GM23338 (cell line): ENCODE measurements around the gene CLEC18B. TPM values are rescaled to one million over a fixed set of nuclear protein-coding genes. Genes with fewer than 3 reads are reported as not detected.
"Not testable (repeated sequence)": the region's sequence is repeated elsewhere in the genome, so short reads cannot be mapped to it uniquely, and the experiment has no call there.

ENCODE experiments used
- ATAC-seq: fragments of 200-7000 bp; cut with Tn5 transposase; 3 replicates; pipeline ENCODE4 v1.9.1; 2020
- DNase-seq: peaks from one replicate; pipeline ENCODE4 v3.0.0-alpha.2; 2015; ENCODE audit warnings: low spot score
- H2AFZ ChIP-seq: fragments of 200-600 bp; sonication (generic); 2 replicates; pipeline ENCODE4 v1.8.0; 2016; ENCODE audit warnings: antibody characterized with exemption, mild to moderate bottlenecking, moderate library complexity
- H3F3A ChIP-seq: fragments of 200-600 bp; sonication (generic); replicated peaks from 2 replicates; pipeline ENCODE4 v1.8.0; 2017; ENCODE audit warnings: antibody characterized with exemption, mixed run types, low read depth
- H3K27ac ChIP-seq: fragments of 200-600 bp; sonication (generic); 2 replicates; pipeline ENCODE4 v1.6.1; 2016; ENCODE audit warnings: low read depth
- H3K27me3 ChIP-seq: fragments of 200-600 bp; sonication (generic); 2 replicates; pipeline ENCODE4 v1.8.0; 2016; ENCODE audit warnings: mild to moderate bottlenecking, mixed run types, moderate library complexity; ENCODE audit not compliant: insufficient read depth
- H3K36me3 ChIP-seq: fragments of 200-600 bp; sonication (generic); 2 replicates; pipeline ENCODE4 v1.8.0; 2016; ENCODE audit warnings: mild to moderate bottlenecking; ENCODE audit not compliant: insufficient read depth
- H3K4me1 ChIP-seq: fragments of 200-600 bp; sonication (generic); 2 replicates; pipeline ENCODE4 v1.8.0; 2016; ENCODE audit warnings: mild to moderate bottlenecking, moderate library complexity; ENCODE audit not compliant: insufficient read depth
- H3K4me2 ChIP-seq: fragments of 200-600 bp; sonication (generic); 2 replicates; pipeline ENCODE4 v1.7.1; 2017; ENCODE audit warnings: mixed run types
- H3K4me3 ChIP-seq: fragments of 200-600 bp; sonication (generic); 2 replicates; pipeline ENCODE4 v1.6.1; 2016; ENCODE audit warnings: mixed run types
- H3K79me2 ChIP-seq: fragments of 200-600 bp; sonication (generic); replicated peaks from 2 replicates; pipeline ENCODE4 v1.8.0; 2017; ENCODE audit warnings: mild to moderate bottlenecking; ENCODE audit not compliant: insufficient read depth
- H3K9me2 ChIP-seq: fragments of 200-600 bp; sonication (generic); 2 replicates; pipeline ENCODE4 v1.8.0; 2017; ENCODE audit not compliant: insufficient read depth
- H4K20me1 ChIP-seq: fragments of 200-600 bp; sonication (generic); replicated peaks from 2 replicates; pipeline ENCODE4 v1.8.0; 2017; ENCODE audit warnings: mild to moderate bottlenecking; ENCODE audit not compliant: insufficient read depth
- H3K27ac Mint-ChIP-seq: 2 replicates; pipeline ENCODE4 v1.8.0; 2020; ENCODE audit warnings: inconsistent platforms, mild to moderate bottlenecking, moderate library complexity, mixed read lengths
- H3K27me3 Mint-ChIP-seq: 3 replicates; pipeline ENCODE4 v1.8.0; 2022; ENCODE audit warnings: low read depth, mild to moderate bottlenecking, moderate library complexity, mixed read lengths, inconsistent platforms; ENCODE audit not compliant: insufficient read depth, poor library complexity
- H3K36me3 Mint-ChIP-seq: 3 replicates; pipeline ENCODE4 v1.8.0; 2021; ENCODE audit warnings: low read depth, mild to moderate bottlenecking, inconsistent platforms, moderate library complexity, mixed read lengths
- H3K4me1 Mint-ChIP-seq: 3 replicates; pipeline ENCODE4 v1.8.0; 2020; ENCODE audit warnings: mild to moderate bottlenecking, inconsistent platforms, mixed read lengths
- H3K4me3 Mint-ChIP-seq: 3 replicates; pipeline ENCODE4 v1.8.0; 2021; ENCODE audit warnings: moderate library complexity, mild to moderate bottlenecking, inconsistent platforms, mixed read lengths
- H3K9me3 Mint-ChIP-seq: 3 replicates; pipeline ENCODE4 v1.8.0; 2020; ENCODE audit warnings: moderate library complexity, mild to moderate bottlenecking, inconsistent platforms, mixed read lengths
- polyA plus RNA-seq: library from polyadenylated mRNA; unstranded; fragments of >200 nt; fragmentation: Nextera tagmentation; extraction: Ambion mirVana; gene quantifications from 2 replicates; pipeline ENCODE4 v1.2.1, GENCODE V29; 2016
- total RNA-seq: library from RNA; depleted of rRNA; stranded (reverse); fragments of >200 nt; shearing (Covaris generic); gene quantifications from 2 replicates; pipeline ENCODE4 v1.2.3, GENCODE V29; 2014

The CLEC18B gene
- total and polyA plus RNA-seq, 2 experiments from 2014 or later = 0.23 TPM; not detected in 1

DNA sequence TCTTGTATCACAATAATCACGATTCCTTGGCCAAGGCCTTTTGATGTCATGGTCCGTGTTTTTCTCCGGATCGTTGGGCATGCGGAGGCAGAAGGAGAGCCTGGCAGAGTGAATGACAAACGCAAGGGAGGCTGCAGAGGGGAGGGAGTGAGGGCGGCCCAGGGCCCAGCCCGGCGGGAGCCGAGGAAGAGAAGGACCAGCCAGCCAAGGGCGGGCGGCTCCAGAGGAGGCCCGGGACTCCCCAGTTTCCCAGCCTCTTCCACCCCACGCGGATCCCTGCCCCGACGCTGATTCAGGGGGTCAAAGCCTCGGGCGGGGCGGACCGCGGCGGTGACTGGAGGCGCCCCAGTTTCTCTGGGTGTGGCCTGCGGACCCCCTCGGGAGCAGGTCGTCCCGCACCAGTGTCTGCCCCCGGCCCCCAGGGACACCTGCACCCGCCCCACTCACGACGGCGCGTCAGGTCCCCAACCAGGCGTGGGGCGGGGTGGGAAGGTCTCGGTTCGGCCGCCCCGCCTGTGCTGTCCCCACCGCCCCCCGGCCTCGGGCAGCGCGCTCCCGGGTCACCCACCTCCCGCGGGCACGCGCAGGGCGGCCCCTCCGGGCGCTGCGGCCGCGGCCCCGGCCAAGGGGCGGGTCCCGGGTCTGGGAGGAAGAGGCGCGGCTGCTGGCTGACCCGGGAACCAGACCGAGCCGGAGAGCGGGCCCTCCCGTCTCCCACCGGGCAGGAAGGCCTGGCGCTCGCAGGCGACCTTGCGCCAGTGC is 14.5 kb downstream of the CLEC18B start:
- H4K20me1 ChIP-seq, H3K9me2 ChIP-seq, H3K36me3 Mint-ChIP-seq, H3K36me3 ChIP-seq, H3K27ac ChIP-seq, H3K4me2 ChIP-seq, H3K27ac Mint-ChIP-seq, H3K9me3 Mint-ChIP-seq, H3K27me3 ChIP-seq, H3K27me3 Mint-ChIP-seq, DNase-seq, H3K4me1 Mint-ChIP-seq, H3K79me2 ChIP-seq, H2AFZ ChIP-seq, H3F3A ChIP-seq, H3K4me3 Mint-ChIP-seq, H3K4me1 ChIP-seq: not testable (repeated sequence)
- ATAC-seq = peak; percentile 90
- peak overlapping the region; percentile 52; the same call in 1 of the 2 replicates for H3K4me3 ChIP-seq

DNA sequence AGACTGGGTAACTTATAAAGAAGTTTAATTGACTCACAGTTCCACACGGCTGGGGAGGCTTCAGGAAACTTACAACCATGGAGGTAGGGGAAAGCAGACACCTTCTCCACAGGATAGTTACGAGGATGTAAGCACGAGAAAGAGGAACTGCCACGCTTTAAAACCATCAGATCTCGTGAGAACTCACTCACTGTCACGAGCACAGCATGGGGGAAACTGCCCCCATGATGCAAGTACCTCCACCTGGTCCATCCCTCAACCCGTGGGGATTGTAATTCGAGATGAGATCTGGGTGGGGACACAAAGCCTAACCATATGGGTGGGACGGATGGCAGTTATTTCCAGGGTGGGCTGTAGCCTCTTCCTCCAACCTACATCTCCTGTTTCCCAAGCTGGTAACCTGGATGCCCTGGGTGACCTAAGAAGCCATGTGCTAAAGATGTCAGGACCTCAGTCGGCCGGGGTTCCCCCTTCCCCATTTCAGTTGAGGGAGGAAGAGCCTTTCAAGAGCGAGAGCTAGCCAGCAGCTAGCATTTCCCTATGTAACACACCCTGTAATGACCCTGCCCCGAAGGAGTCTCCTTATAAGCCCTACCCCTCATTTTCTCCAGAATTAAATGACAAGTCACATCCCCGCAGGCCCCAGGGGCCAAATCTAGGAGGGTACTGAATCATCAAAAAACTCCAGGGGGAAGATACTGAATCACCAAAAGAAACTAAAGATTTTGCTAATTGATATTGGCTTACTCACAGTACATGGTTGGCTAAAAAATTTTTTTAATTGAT is 16.9 kb downstream of the CLEC18B start:
- not testable (repeated sequence) for H3K4me3 Mint-ChIP-seq, H3K36me3 ChIP-seq, H3K4me1 ChIP-seq, H3K27me3 ChIP-seq, H3K4me1 Mint-ChIP-seq, H3F3A ChIP-seq, DNase-seq, H3K36me3 Mint-ChIP-seq, H3K27ac Mint-ChIP-seq, H3K79me2 ChIP-seq, H4K20me1 ChIP-seq, H3K27me3 Mint-ChIP-seq, H2AFZ ChIP-seq, H3K4me2 ChIP-seq, H3K9me3 Mint-ChIP-seq, ATAC-seq, H3K27ac ChIP-seq, H3K4me3 ChIP-seq, H3K9me2 ChIP-seq

DNA sequence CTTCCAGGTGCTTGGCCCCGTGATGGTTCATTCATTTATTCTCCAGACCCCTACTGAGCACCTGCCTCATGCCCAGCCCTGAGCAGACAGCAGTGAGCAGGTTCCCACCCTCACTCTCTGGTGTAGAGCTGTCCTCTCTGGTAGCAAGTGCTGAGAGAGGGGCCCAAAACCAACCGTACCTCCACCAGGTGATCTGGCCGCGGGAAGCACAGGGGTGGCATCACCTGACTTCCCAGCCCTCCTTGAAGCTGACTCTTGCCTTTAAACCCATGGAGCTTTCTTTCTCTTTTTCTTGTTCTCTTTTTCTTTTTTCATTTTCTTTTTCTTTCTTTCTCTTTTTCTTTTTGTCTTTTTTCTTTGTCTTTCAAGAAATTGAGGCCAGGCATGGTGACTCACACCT is 21.0 kb downstream of the CLEC18B start:
- H3K27me3 Mint-ChIP-seq, H4K20me1 ChIP-seq, H3K27ac Mint-ChIP-seq, H3K9me3 Mint-ChIP-seq, H3K4me1 Mint-ChIP-seq, H3F3A ChIP-seq, DNase-seq, H3K4me1 ChIP-seq, ATAC-seq, H3K9me2 ChIP-seq, H3K79me2 ChIP-seq, H2AFZ ChIP-seq, H3K4me3 ChIP-seq, H3K27ac ChIP-seq, H3K4me2 ChIP-seq, H3K4me3 Mint-ChIP-seq, H3K36me3 Mint-ChIP-seq, H3K27me3 ChIP-seq, H3K36me3 ChIP-seq: not testable (repeated sequence)

DNA sequence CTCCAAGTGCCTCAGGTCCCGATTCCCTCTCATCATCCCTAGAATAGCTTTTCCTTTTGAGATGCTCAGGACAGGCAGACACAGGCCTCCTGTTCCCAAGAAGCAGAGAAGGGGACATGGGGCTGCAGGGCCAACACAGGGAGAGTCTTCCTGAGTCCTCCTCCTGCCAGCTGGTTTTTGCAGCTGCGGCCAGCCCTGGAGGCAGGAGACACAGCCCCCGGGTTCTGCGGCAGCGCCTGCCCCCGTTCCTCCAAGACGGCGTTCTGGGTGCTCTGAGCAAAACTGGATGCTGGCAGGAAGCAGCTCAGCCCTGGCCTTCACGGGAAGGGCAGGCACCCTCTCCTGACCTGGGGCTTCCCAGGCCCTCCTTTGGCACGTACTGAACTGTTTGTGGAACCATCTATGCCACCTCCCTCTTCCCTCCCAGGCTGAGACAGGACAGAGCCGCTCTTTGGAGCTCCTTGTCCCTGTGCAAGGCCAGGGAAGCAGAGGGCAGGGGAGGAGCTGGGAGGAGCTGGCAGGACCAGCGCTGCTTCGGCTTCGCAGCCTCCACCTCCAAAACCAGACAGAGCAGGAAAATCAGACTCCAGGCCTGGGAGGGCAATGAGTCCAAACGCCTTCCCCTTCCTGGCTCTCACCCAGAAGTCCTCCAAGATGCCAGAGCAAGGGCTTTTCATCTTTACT is 22.9 kb downstream of the CLEC18B start:
- not testable (repeated sequence) for H3K4me3 ChIP-seq, H3K4me1 Mint-ChIP-seq, H3K36me3 Mint-ChIP-seq, H3K9me2 ChIP-seq, H4K20me1 ChIP-seq, H2AFZ ChIP-seq, H3K36me3 ChIP-seq, H3K4me3 Mint-ChIP-seq, H3K27ac Mint-ChIP-seq, H3K27ac ChIP-seq, H3K4me2 ChIP-seq, H3K79me2 ChIP-seq, H3K4me1 ChIP-seq, H3K27me3 ChIP-seq, H3K9me3 Mint-ChIP-seq, DNase-seq, H3F3A ChIP-seq, H3K27me3 Mint-ChIP-seq
- peak; percentile 77 for ATAC-seq

DNA sequence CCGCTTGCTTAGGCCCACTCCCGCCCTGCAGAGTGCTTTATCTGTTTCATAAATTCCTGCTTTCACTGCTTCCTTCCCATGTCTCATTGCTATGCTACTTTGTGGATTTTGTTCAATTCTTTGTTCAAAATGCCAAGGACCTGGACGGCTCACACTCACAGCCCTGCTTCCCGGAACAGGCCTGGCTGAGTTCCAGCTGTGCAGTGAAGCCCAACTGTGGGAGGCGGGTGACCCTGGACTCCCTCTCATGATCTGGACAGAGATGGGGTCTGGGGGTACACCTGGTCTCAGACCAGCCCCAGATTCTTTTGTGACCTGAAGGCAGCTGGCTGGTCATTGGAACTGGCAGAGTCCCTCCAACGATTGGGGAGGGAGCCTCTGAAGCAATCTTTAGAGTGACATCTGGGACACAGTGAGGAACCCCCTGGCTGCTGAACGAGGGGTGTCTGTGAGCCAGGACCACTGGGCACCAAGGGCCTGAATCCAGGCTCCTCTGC is 24.7 kb downstream of the CLEC18B start:
- not testable (repeated sequence) for H3F3A ChIP-seq, H3K27me3 Mint-ChIP-seq, H3K4me3 ChIP-seq, H3K36me3 Mint-ChIP-seq, H3K79me2 ChIP-seq, H3K9me3 Mint-ChIP-seq, H4K20me1 ChIP-seq, H3K4me1 Mint-ChIP-seq, H3K4me1 ChIP-seq, ATAC-seq, H3K9me2 ChIP-seq, H3K36me3 ChIP-seq, H3K27ac ChIP-seq, H3K4me3 Mint-ChIP-seq, H3K27ac Mint-ChIP-seq, DNase-seq, H2AFZ ChIP-seq, H3K4me2 ChIP-seq, H3K27me3 ChIP-seq

DNA sequence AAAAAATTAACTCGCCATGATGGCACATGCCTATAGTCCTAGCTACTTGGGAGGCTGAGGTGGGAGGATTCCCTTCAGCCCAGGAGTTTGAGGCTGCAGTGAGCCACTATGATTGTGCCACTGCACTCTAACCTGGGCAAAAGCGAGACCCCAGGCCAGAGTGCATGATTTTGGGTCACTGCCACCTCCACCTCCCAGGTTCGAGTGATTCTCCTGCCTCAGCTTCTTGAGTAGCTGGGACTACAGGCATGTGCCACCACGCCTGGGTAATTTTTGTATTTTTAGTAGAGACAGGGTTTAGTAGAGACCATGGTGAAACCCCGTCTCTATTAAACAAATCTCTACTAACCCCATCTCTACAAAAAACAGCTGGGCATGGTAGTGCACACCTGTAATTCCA is 26.7 kb downstream of the CLEC18B start:
- not testable (repeated sequence) for H3K27ac Mint-ChIP-seq, H2AFZ ChIP-seq, H3K4me1 ChIP-seq, H4K20me1 ChIP-seq, H3K4me3 Mint-ChIP-seq, H3K9me2 ChIP-seq, H3F3A ChIP-seq, H3K27me3 Mint-ChIP-seq, H3K79me2 ChIP-seq, DNase-seq, H3K4me1 Mint-ChIP-seq, H3K36me3 Mint-ChIP-seq, H3K27me3 ChIP-seq, H3K4me3 ChIP-seq, H3K9me3 Mint-ChIP-seq, H3K36me3 ChIP-seq, H3K27ac ChIP-seq, ATAC-seq, H3K4me2 ChIP-seq
